Activated T-helper 2 cell treated with anti-CD3 and anti-CD28 coated beads, Interferon-gamma antibody, Interleukin-2, Interleukin-4, amounts not matched to agents 10 μg/mL and 5 μg/mL and 100 μg/mL, durations not matched to agents 14 hours and 24 hours and 36 hours (primary cell): ENCODE measurements around the gene NPR3. TPM values are rescaled to one million over a fixed set of nuclear protein-coding genes. Genes with fewer than 3 reads are reported as not detected.

Source experiments
- DNase-seq: peaks from one replicate; pipeline ENCODE4 v3.0.0; 2021; ENCODE audit warnings: low spot score
- H3K27ac Mint-ChIP-seq: one replicate; pipeline ENCODE4 v1.8.0; 2021; ENCODE audit warnings: mixed read lengths
- H3K27me3 Mint-ChIP-seq: one replicate; pipeline ENCODE4 v1.8.0; 2021; ENCODE audit warnings: low read depth, mixed read lengths
- H3K36me3 Mint-ChIP-seq: one replicate; pipeline ENCODE4 v1.8.0; 2021; ENCODE audit warnings: low read depth, mixed read lengths
- H3K4me1 Mint-ChIP-seq: one replicate; pipeline ENCODE4 v1.8.0; 2021; ENCODE audit warnings: low read depth, mixed read lengths
- H3K4me3 Mint-ChIP-seq: one replicate; pipeline ENCODE4 v1.8.0; 2021; ENCODE audit warnings: low read depth, mild to moderate bottlenecking, moderate library complexity, mixed read lengths
- H3K9me3 Mint-ChIP-seq: one replicate; pipeline ENCODE4 v1.8.0; 2021; ENCODE audit warnings: mixed read lengths
- intact Hi-C: fragments of 100-400 bp; cut with micrococcal nuclease; formaldehyde crosslinking; loops from one replicate; pipeline ENCODE4 v1.15.1; 2023
- total RNA-seq: library from RNA; stranded (reverse); gene quantifications from 2 replicates; pipeline ENCODE4 v1.2.3, GENCODE V29; 2022

The NPR3 gene
- total RNA-seq, 1 donor from 2014 or later, result not detected

GRCh38 chr5:32713770-32714381 lies 2.8 kb downstream of the NPR3 start:
- no peak for DNase-seq
- Mint-ChIP-seq H3K36me3 (no peaks in the 10 kb centered on the region), H3K9me3 (no peaks in the 10 kb centered on the region), H3K27me3 (peaks cover 68% of the 10 kb centered on the region), H3K27ac (no peak overlapping the region), H3K4me3 (no peak overlapping the region), H3K4me1 (peaks cover 19% of the 10 kb centered on the region)
- intact Hi-C loops, result loop anchor here (5.0 kb wide), 1 partner anchor 1223 kb away; the partner anchor contains the start of gene RXFP3

- H3K36me3 Mint-ChIP-seq, result no peaks in the 10 kb centered on the region
- intact Hi-C loops, result loop anchor here (5.0 kb wide), 1 partner anchor 1222 kb away; the partner anchor contains the start of gene RXFP3
Measured at GRCh38 chr5:32714836-32715235, 3.7 kb downstream of the NPR3 start.

GRCh38 chr5:32720300-32720699 lies 9.2 kb downstream of the NPR3 start:
- Mint-ChIP-seq H3K27me3 (peaks cover 17% of the 10 kb centered on the region), H3K4me3 (no peak overlapping the region), H3K4me1 (no peaks in the 10 kb centered on the region), H3K27ac (no peak overlapping the region), H3K36me3 (no peaks in the 10 kb centered on the region), H3K9me3 (no peaks in the 10 kb centered on the region)
- intact Hi-C loops, result no loop called here
- DNase-seq, result no peak

More at GRCh38 chr5:32714836-32715235, 3.7 kb downstream of the NPR3 start:
- Mint-ChIP-seq H3K27me3 (peaks cover 60% of the 10 kb centered on the region), H3K9me3 (no peaks in the 10 kb centered on the region), H3K4me3 (no peak overlapping the region), H3K27ac (no peak overlapping the region), H3K4me1 (peaks cover 15% of the 10 kb centered on the region)
- DNase-seq, result no peak

GRCh38 chr5:32721626-32722025 lies 10.5 kb downstream of the NPR3 start:
- intact Hi-C loops, result no loop called here
- DNase-seq, result no peak
- no peaks in the 10 kb centered on the region for H3K36me3 Mint-ChIP-seq
- H3K27ac Mint-ChIP-seq, result no peak overlapping the region
- H3K4me3 Mint-ChIP-seq, result no peak overlapping the region
- H3K4me1 Mint-ChIP-seq, result no peaks in the 10 kb centered on the region
- H3K27me3 Mint-ChIP-seq, result peaks cover 8% of the 10 kb centered on the region
- H3K9me3 Mint-ChIP-seq, result no peaks in the 10 kb centered on the region

- DNase-seq, result no peak
- no peak overlapping the region for H3K4me3 Mint-ChIP-seq
- H3K27ac Mint-ChIP-seq, result no peak overlapping the region
- H3K36me3 Mint-ChIP-seq, result no peaks in the 10 kb centered on the region
- no peaks in the 10 kb centered on the region for H3K9me3 Mint-ChIP-seq
- H3K4me1 Mint-ChIP-seq, result no peaks in the 10 kb centered on the region
- H3K27me3 Mint-ChIP-seq, result peaks cover 1% of the 10 kb centered on the region
- intact Hi-C loops, result no loop called here
Measured at GRCh38 chr5:32722957-32723356, 11.8 kb downstream of the NPR3 start.

GRCh38 chr5:32724526-32724925 lies 13.4 kb downstream of the NPR3 start:
- no peaks in the 10 kb centered on the region for H3K27me3 Mint-ChIP-seq
- H3K36me3 Mint-ChIP-seq, result no peaks in the 10 kb centered on the region
- no peak overlapping the region for H3K4me3 Mint-ChIP-seq
- no peaks in the 10 kb centered on the region for H3K4me1 Mint-ChIP-seq
- intact Hi-C loops, result no loop called here
- H3K27ac Mint-ChIP-seq, result no peak overlapping the region
- no peak for DNase-seq
- no peaks in the 10 kb centered on the region for H3K9me3 Mint-ChIP-seq

- no peaks in the 10 kb centered on the region for H3K36me3 Mint-ChIP-seq
- H3K9me3 Mint-ChIP-seq, result no peaks in the 10 kb centered on the region
- no peak overlapping the region for H3K27ac Mint-ChIP-seq
- DNase-seq, result no peak
- no peaks in the 10 kb centered on the region for H3K4me1 Mint-ChIP-seq
- no peak overlapping the region for H3K4me3 Mint-ChIP-seq
- no peaks in the 10 kb centered on the region for H3K27me3 Mint-ChIP-seq
- intact Hi-C loops, result no loop called here
Measured at GRCh38 chr5:32726086-32726557, 15.0 kb downstream of the NPR3 start.

- Mint-ChIP-seq H3K9me3 (no peaks in the 10 kb centered on the region), H3K27ac (no peak overlapping the region), H3K27me3 (peaks cover 2% of the 10 kb centered on the region), H3K36me3 (no peaks in the 10 kb centered on the region), H3K4me3 (no peak overlapping the region), H3K4me1 (no peaks in the 10 kb centered on the region)
- intact Hi-C loops, result no loop called here
- no peak for DNase-seq
Measured at GRCh38 chr5:32729651-32730050, 18.5 kb downstream of the NPR3 start.

GRCh38 chr5:32733590-32734340 lies 22.6 kb downstream of the NPR3 start:
- intact Hi-C loops, result no loop called here

GRCh38 chr5:32734827-32735378 lies 23.8 kb downstream of the NPR3 start:
- Mint-ChIP-seq H3K4me1 (no peaks in the 10 kb centered on the region), H3K27me3 (peaks cover 3% of the 10 kb centered on the region), H3K9me3 (no peaks in the 10 kb centered on the region), H3K4me3 (no peak overlapping the region), H3K36me3 (no peaks in the 10 kb centered on the region), H3K27ac (no peak overlapping the region)
- DNase-seq, result no peak
- intact Hi-C loops, result no loop called here

More at GRCh38 chr5:32733590-32734340, 22.6 kb downstream of the NPR3 start:
- Mint-ChIP-seq H3K27me3 (peaks cover 3% of the 10 kb centered on the region), H3K36me3 (no peaks in the 10 kb centered on the region), H3K4me1 (no peaks in the 10 kb centered on the region), H3K27ac (no peak overlapping the region), H3K4me3 (no peak overlapping the region), H3K9me3 (no peaks in the 10 kb centered on the region)
- DNase-seq, result no peak

- DNase-seq, result no peak
- Mint-ChIP-seq H3K4me3 (no peak overlapping the region), H3K36me3 (no peaks in the 10 kb centered on the region), H3K27me3 (peaks cover 3% of the 10 kb centered on the region), H3K4me1 (no peaks in the 10 kb centered on the region), H3K9me3 (no peaks in the 10 kb centered on the region), H3K27ac (no peak overlapping the region)
- intact Hi-C loops, result no loop called here
Measured at GRCh38 chr5:32735512-32735911, 24.4 kb downstream of the NPR3 start.

GRCh38 chr5:32736842-32737241 lies 25.7 kb downstream of the NPR3 start:
- DNase-seq, result no peak
- intact Hi-C loops, result no loop called here
- no peak overlapping the region for H3K27ac Mint-ChIP-seq
- H3K27me3 Mint-ChIP-seq, result peaks cover 3% of the 10 kb centered on the region
- no peaks in the 10 kb centered on the region for H3K9me3 Mint-ChIP-seq
- no peak overlapping the region for H3K4me3 Mint-ChIP-seq
- no peaks in the 10 kb centered on the region for H3K36me3 Mint-ChIP-seq
- no peaks in the 10 kb centered on the region for H3K4me1 Mint-ChIP-seq

- no peaks in the 10 kb centered on the region for H3K36me3 Mint-ChIP-seq
- DNase-seq, result no peak
- intact Hi-C loops, result no loop called here
- no peak overlapping the region for H3K4me3 Mint-ChIP-seq
- H3K27ac Mint-ChIP-seq, result no peak overlapping the region
- H3K4me1 Mint-ChIP-seq, result no peaks in the 10 kb centered on the region
- no peaks in the 10 kb centered on the region for H3K27me3 Mint-ChIP-seq
- no peaks in the 10 kb centered on the region for H3K9me3 Mint-ChIP-seq
Measured at GRCh38 chr5:32740651-32741050, 29.5 kb downstream of the NPR3 start.
